Kidney capillary endothelial cell (primary cell): Measurements from ENCODE around the gene ZBTB16.

ENCODE experiments used
- DNase-seq: peaks from one replicate; pipeline ENCODE4 v3.0.0-alpha.2; 2018; ENCODE audit warnings: low spot score

The ZBTB16 gene

GRCh38 chr11:114187173-114187572 lies 127.7 kb downstream of the ZBTB16 start:
- DNase-seq: no peak

- DNase-seq: no peak
Observed at GRCh38 chr11:114188851-114189570, 129.5 kb downstream of the ZBTB16 start.

GRCh38 chr11:114190630-114191029 lies 131.1 kb downstream of the ZBTB16 start:
- DNase-seq: no peak

GRCh38 chr11:114191893-114192292 lies 132.4 kb downstream of the ZBTB16 start:
- DNase-seq: no peak

- DNase-seq: no peak
Observed at GRCh38 chr11:114192841-114193389, 133.4 kb downstream of the ZBTB16 start.

GRCh38 chr11:114193730-114194679 lies 134.5 kb downstream of the ZBTB16 start:
- no peak for DNase-seq

- DNase-seq: no peak
Observed at GRCh38 chr11:114194702-114195101, 135.2 kb downstream of the ZBTB16 start.

GRCh38 chr11:114195151-114195550 lies 135.6 kb downstream of the ZBTB16 start:
- DNase-seq: no peak

- no peak for DNase-seq
Observed at GRCh38 chr11:114195981-114196731, 136.6 kb downstream of the ZBTB16 start.

- DNase-seq: no peak
Observed at GRCh38 chr11:114196997-114197703, 137.6 kb downstream of the ZBTB16 start.

- no peak for DNase-seq
Observed at GRCh38 chr11:114197799-114198500, 138.4 kb downstream of the ZBTB16 start.

- DNase-seq: no peak
Observed at GRCh38 chr11:114199051-114199450, 139.5 kb downstream of the ZBTB16 start.

GRCh38 chr11:114200351-114201133 lies 141.0 kb downstream of the ZBTB16 start:
- no peak for DNase-seq

GRCh38 chr11:114201219-114201618 lies 141.7 kb downstream of the ZBTB16 start:
- no peak for DNase-seq

GRCh38 chr11:114202011-114202609 lies 142.6 kb downstream of the ZBTB16 start:
- DNase-seq: peak; percentile 33

- no peak for DNase-seq
Observed at GRCh38 chr11:114207096-114207495, 147.6 kb downstream of the ZBTB16 start.

- no peak for DNase-seq
Observed at GRCh38 chr11:114208377-114208776, 148.9 kb downstream of the ZBTB16 start.

- DNase-seq: no peak
Observed at GRCh38 chr11:114209343-114209742, 149.8 kb downstream of the ZBTB16 start.

- DNase-seq: no peak
Observed at GRCh38 chr11:114209904-114210303, 150.4 kb downstream of the ZBTB16 start.
